Heart right ventricle (tissue), 16 donors: ENCODE results near the gene SLC19A1. TPM values are rescaled to one million over a fixed set of nuclear protein-coding genes. Genes with fewer than 3 reads are reported as not detected.

ENCODE experiments used
- ATAC-seq, 8 donors: fragments of 200-7000 bp; cut with Tn5 transposase; one replicate each; pipeline ENCODE4 v1.9.1; 2020; ENCODE audit warnings: mild to moderate bottlenecking in 8 of 8, moderate library complexity in 8 of 8, moderate number of reproducible peaks in 1 of 8
- DNase-seq, 2 donors: peaks; one replicate each; pipeline ENCODE4 v3.0.0-alpha.2; 2020
- H3K27ac ChIP-seq, 10 donors: fragments of 200-600 bp; sonication (generic) in 2 of 10; one replicate each; pipeline versions ENCODE4 v1.5.0 to v1.8.0; 2020 to 2022; ENCODE audit warnings: mild to moderate bottlenecking in 3 of 10
- H3K27me3 ChIP-seq, 7 donors: fragments of 200-600 bp; one replicate each; pipeline ENCODE4 v1.8.0; 2021 to 2022; ENCODE audit warnings: mild to moderate bottlenecking in 2 of 7
- H3K36me3 ChIP-seq, 9 donors: fragments of 200-600 bp; sonication (generic) in 1 of 9; one replicate each; pipeline versions ENCODE4 v1.5.0 to v1.8.0; 2020 to 2022; ENCODE audit warnings: mild to moderate bottlenecking in 2 of 9
- H3K4me1 ChIP-seq, 9 donors: fragments of 200-600 bp; sonication (generic) in 1 of 9; one replicate each; pipeline versions ENCODE4 v1.5.0 to v1.8.0; 2020 to 2022; ENCODE audit warnings: mild to moderate bottlenecking in 4 of 9
- H3K4me3 ChIP-seq, 10 donors: fragments of 200-600 bp; sonication (generic) in 2 of 10; one replicate each; pipeline versions ENCODE4 v1.5.0 to v1.8.0; 2020 to 2022; ENCODE audit warnings: mild to moderate bottlenecking in 7 of 10, moderate library complexity in 2 of 10
- H3K9me3 ChIP-seq, 11 donors: fragments of 200-600 bp in 10 of 11; sonication (generic) in 2 of 11; one replicate each; pipeline versions ENCODE4 v1.5.0 to v1.8.0; 2013 to 2022; ENCODE audit warnings: mild to moderate bottlenecking in 2 of 11, control low read depth in 1 of 11, moderate library complexity in 1 of 11
- CTCF ChIP-seq, 9 donors: fragments of 200-600 bp; sonication (generic) in 2 of 9; IDR thresholded peaks; one replicate each; pipeline versions ENCODE4 v1.5.0 to v1.8.0; 2021 to 2022; ENCODE audit warnings: antibody characterized with exemption in 9 of 9, mild to moderate bottlenecking in 5 of 9, moderate library complexity in 1 of 9
- WGBS, 2 donors: extraction: QIAGEN DNeasy Blood & Tissue Kit; methylation state at CpG; one replicate each; pipeline ENCODE4 v1.1.7; 2013; ENCODE audit warnings: inconsistent platforms in 1 of 2; 5-methylcytosine and 5-hydroxymethylcytosine counted together
- intact Hi-C, 10 donors: fragments of 100-400 bp; cut with DNase I; formaldehyde crosslinking; loops; one replicate each; pipeline versions ENCODE4 v1.11.1 to v1.14.2; 2022
- polyA plus RNA-seq, 2 donors: library from polyadenylated mRNA; stranded (reverse); fragments of 200-250 nt; gene quantifications; one replicate each; pipeline ENCODE4 v1.2.3, GENCODE V29; 2013
- total RNA-seq, 10 donors: library from RNA; stranded (reverse); fragmentation: NEBNext Ultra II Directional in 3 of 10; extraction: Animal tissue kit (Norgen Biotek cat#: 25700) in 3 of 10; gene quantifications; one replicate each; pipeline versions ENCODE4 v1.2.1 to v1.2.4, GENCODE V29; 2021 to 2023
- donor health status: Arrhythmogenic right ventricular cardiomyopathy.
- donor health status: ischemic (EF 13 %, LVEDD 7.1; RV severe dilation, severe dysfunction).
- donor health status: healthy with polysubstance abuse.
- donor health status: DM: no; HTN: yes; CAD: no.
- donor health status: DM: no; HTN: no; CAD: no.
- donor health status: ischemic (EF 25% LVEDD 6.9; RV normal size, moderate dysfunction).
- donor health status: ischemic (EF 25% LVEDD 5.7; RV mildly dilated, moderate dysfunction).
- donor health status: healthy.
- donor health status: DM: yes; HTN: yes; CAD: no.
- donor health status: Ischemic cardiomyopathy.
- donor health status: ischemic (EF 35%, LVEDD 5.7; RV mildly dilated, moderate dysfunction).
- donor health status: nonischemic (EF 11% LVEDD 7.7; RV severe dilation, severe dysfunction).
- donor health status: DM: yes; HTN: yes; CAD: no.
- donor health status: PGD.
- donor health status: ischemic (EF 29% LVEDD 5.4; RV normal size, mild dysfunction).
- donor health status: nonischemic (EF 23%, LVEDD 6.1; RV moderate dilation, normal function).

Gene SLC19A1
- total and polyA plus RNA-seq, 12 donors: 1.5 to 8.5 (median 3.8) TPM

GRCh38 chr21:45545691-45546531 is 3.7 kb upstream of the SLC19A1 start:
- TF ChIP-seq CTCF (IDR thresholded peaks at IDR 0.05): no peak
- Histone ChIP-seq H3K27me3 (no peaks in the 10 kb centered on the region), H3K4me3 (no peak overlapping the region), H3K27ac (no peak overlapping the region), H3K4me1 (peaks cover 0 to 26% (median 9%) of the 10 kb centered on the region in 9 donors), H3K36me3 (no peaks in the 10 kb centered on the region), H3K9me3 (peaks cover 0 to 7% (median 0%) of the 10 kb centered on the region in 11 donors)
- intact Hi-C loops: no loop called here
- ATAC-seq (no peak), DNase-seq (peak in 1 of 2 donors; percentile 2)
- WGBS, 2 donors: 88 to 90% methylated on average over 22 of the region's 22 CpGs

GRCh38 chr21:45545236-45545570 is 3.0 kb upstream of the SLC19A1 start:
- Histone ChIP-seq H3K36me3 (no peaks in the 10 kb centered on the region), H3K9me3 (peaks cover 0 to 7% (median 0%) of the 10 kb centered on the region in 11 donors), H3K4me1 (peaks cover 0 to 22% (median 9%) of the 10 kb centered on the region in 9 donors), H3K27ac (no peak overlapping the region), H3K4me3 (no peak overlapping the region), H3K27me3 (no peaks in the 10 kb centered on the region)
- no peak for ATAC-seq
- TF ChIP-seq CTCF (IDR thresholded peaks at IDR 0.05): no peak
- 92 to 93% methylated on average over 6 of the region's 6 CpGs for WGBS, 2 donors
- DNase-seq: no peak
- intact Hi-C loops: no loop called here

- WGBS, 2 donors: 89 to 93% methylated on average over 18 of the region's 18 CpGs
- intact Hi-C loops: no loop called here
Observed at GRCh38 chr21:45544449-45545235, 2.4 kb upstream of the SLC19A1 start.

More at GRCh38 chr21:45544449-45545235, 2.4 kb upstream of the SLC19A1 start:
- ATAC-seq (no peak), DNase-seq (peak in 1 of 2 donors; percentile 3)
- no peak for TF ChIP-seq CTCF (IDR thresholded peaks at IDR 0.05)
- Histone ChIP-seq H3K27ac (no peak overlapping the region), H3K27me3 (no peaks in the 10 kb centered on the region), H3K4me3 (no peak overlapping the region), H3K4me1 (peaks cover 0 to 17% (median 9%) of the 10 kb centered on the region in 9 donors), H3K9me3 (peaks cover 0 to 7% (median 0%) of the 10 kb centered on the region in 11 donors), H3K36me3 (no peaks in the 10 kb centered on the region)
